Measurements from ENCODE around the gene COPS6.

Gene COPS6

GRCh38 chr7:100080907-100081534 lies 7.7 kb upstream of the COPS6 start:
- peak; percentile 30 for DNase-seq (ENCODE audit: low read depth)

GRCh38 chr7:100081535-100082102 lies 7.2 kb upstream of the COPS6 start, which contains the start of gene ZNF3:
Gene ZNF3 (minus strand): TSS chr7:100081723. CDS start chr7:100077357, 4,366 bp downstream.
- DNase-seq (ENCODE audit: low read depth), result peak; percentile 99

- DNase-seq (ENCODE audit: low read depth), result no peak
Measured at GRCh38 chr7:100082978-100083377, 5.8 kb upstream of the COPS6 start.

- no peak for DNase-seq (ENCODE audit: low read depth)
Measured at GRCh38 chr7:100085515-100085914, 3.3 kb upstream of the COPS6 start.

- peak; percentile 100 for DNase-seq (ENCODE audit: low read depth)
Measured at GRCh38 chr7:100087055-100087750, 1.6 kb upstream of the COPS6 start.

GRCh38 chr7:100088095-100088620 lies 611 bp upstream of the COPS6 start:
- DNase-seq (ENCODE audit: low read depth), result no peak

- peak; percentile 66 for DNase-seq (ENCODE audit: low read depth)
Measured at GRCh38 chr7:100089458-100090196, 858 bp downstream of the COPS6 start.

GRCh38 chr7:100090527-100091410 lies 2.0 kb downstream of the COPS6 start:
- DNase-seq (ENCODE audit: low read depth), result no peak

- DNase-seq (ENCODE audit: low read depth), result no peak
Measured at GRCh38 chr7:100091411-100092181, 2.8 kb downstream of the COPS6 start.

GRCh38 chr7:100093054-100093453 lies 4.3 kb downstream of the COPS6 start:
- DNase-seq (ENCODE audit: low read depth), result no peak

GRCh38 chr7:100093498-100093897 lies 4.7 kb downstream of the COPS6 start:
- peak; percentile 31 for DNase-seq (ENCODE audit: low read depth)

- no peak for DNase-seq (ENCODE audit: low read depth)
Measured at GRCh38 chr7:100093925-100094486, 5.2 kb downstream of the COPS6 start.

- no peak for DNase-seq (ENCODE audit: low read depth)
Measured at GRCh38 chr7:100095289-100095688, 6.5 kb downstream of the COPS6 start.

- no peak for DNase-seq (ENCODE audit: low read depth)
Measured at GRCh38 chr7:100095704-100096103, 6.9 kb downstream of the COPS6 start.

GRCh38 chr7:100098913-100099312 lies 10.1 kb downstream of the COPS6 start:
- no peak for DNase-seq (ENCODE audit: low read depth)

GRCh38 chr7:100099452-100099851 lies 10.7 kb downstream of the COPS6 start:
- DNase-seq (ENCODE audit: low read depth), result no peak

- DNase-seq (ENCODE audit: low read depth), result peak; percentile 98
Measured at GRCh38 chr7:100100420-100101015, 11.7 kb downstream of the COPS6 start.

GRCh38 chr7:100101016-100101862 lies 12.5 kb downstream of the COPS6 start, which contains the start of the genes AP4M1 and MCM7:
Gene AP4M1 (plus strand): TSS chr7:100101643. CDS start chr7:100101715, 72 bp downstream.
Gene MCM7 (minus strand): TSS chr7:100101397. CDS start chr7:100101294, 103 bp downstream.
- peak; percentile 99 for DNase-seq (ENCODE audit: low read depth)
